Colonic mucosa (tissue), 4 donors: ENCODE results near the gene EFNA1. TPM values are rescaled to one million over a fixed set of nuclear protein-coding genes. Genes with fewer than 3 reads are reported as not detected.

Source experiments
- DNase-seq: peaks from one replicate; pipeline ENCODE4 v3.0.0-alpha.2; 2020
- H3K27ac ChIP-seq: fragments of 200-600 bp; one replicate; pipeline ENCODE4 v1.8.0; 2021
- H3K27me3 ChIP-seq: fragments of 200-600 bp; one replicate; pipeline ENCODE4 v1.8.0; 2021
- H3K36me3 ChIP-seq: fragments of 200-600 bp; one replicate; pipeline ENCODE4 v1.8.0; 2021
- H3K4me1 ChIP-seq: fragments of 200-600 bp; one replicate; pipeline ENCODE4 v1.8.0; 2021; ENCODE audit warnings: mild to moderate bottlenecking
- H3K4me3 ChIP-seq: fragments of 200-600 bp; one replicate; pipeline ENCODE4 v1.8.0; 2021
- H3K9ac ChIP-seq, 2 donors: one replicate each; pipeline ENCODE4 v1.7.0; 2013; ENCODE audit warnings: control low read depth in 2 of 2, low read depth in 2 of 2, low read length in 2 of 2
- H3K9me3 ChIP-seq: fragments of 200-600 bp; one replicate; pipeline ENCODE4 v1.8.0; 2021
- CTCF ChIP-seq: fragments of 200-600 bp; IDR thresholded peaks from one replicate; pipeline ENCODE4 v1.8.0; 2022; ENCODE audit warnings: antibody characterized with exemption, mild to moderate bottlenecking
- intact Hi-C: fragments of 100-400 bp; cut with DNase I; formaldehyde crosslinking; loops from one replicate; pipeline ENCODE4 v1.14.1; 2022
- total RNA-seq, 2 donors: library from RNA; stranded (reverse); fragmentation: NEBNext Ultra II Directional in 1 of 2; extraction: Animal tissue kit (Norgen Biotek cat#: 25700) in 1 of 2; gene quantifications; one replicate each; pipeline ENCODE4 v1.2.1, GENCODE V29; 2021
- donor health status: healthy.
- donor health status: DM: no; HTN: no; CAD: no.
- donor health status: DM: no; HTN: no; CAD: no.

EFNA1 gene
- total RNA-seq, 2 donors from 2014 or later = 61.3 to 125 TPM

GRCh38 chr1:155083865-155084721, 43.6 kb upstream of the EFNA1 start:
- peak overlapping the region; percentile 56 for H3K4me3 ChIP-seq
- peak overlapping the region; percentile 95 for H3K27ac ChIP-seq
- peak; percentile 89 for DNase-seq
- H3K9ac ChIP-seq = peak overlapping the region; percentile 51 to 86
- H3K27me3 ChIP-seq = peaks cover 23% of the 10 kb centered on the region
- H3K36me3 ChIP-seq = no peaks in the 10 kb centered on the region
- H3K4me1 ChIP-seq = peaks cover 44% of the 10 kb centered on the region
- no peaks in the 10 kb centered on the region for H3K9me3 ChIP-seq
- intact Hi-C loops = loop anchor here (1.0 kb wide), 1 partner anchor 21 kb away; the partner anchor contains the start of gene EFNA4
- no peak for TF ChIP-seq CTCF

GRCh38 chr1:155084722-155085503, 42.8 kb upstream of the EFNA1 start:
- Histone ChIP-seq H3K36me3 (no peaks in the 10 kb centered on the region), H3K4me3 (peak overlapping the region; percentile 56), H3K4me1 (peaks cover 40% of the 10 kb centered on the region), H3K9me3 (no peaks in the 10 kb centered on the region), H3K27ac (peak overlapping the region; percentile 95), H3K9ac (peak overlapping the region; percentile 83 to 86), H3K27me3 (peaks cover 23% of the 10 kb centered on the region)
- peak; percentile 96 for DNase-seq
- intact Hi-C loops = loop anchor here (1.0 kb wide), 1 partner anchor 22 kb away; the partner anchor contains the start of gene EFNA4
- TF ChIP-seq CTCF = peak; percentile 81

GRCh38 chr1:155085504-155086127, 42.1 kb upstream of the EFNA1 start:
- intact Hi-C loops = no loop called here
- Histone ChIP-seq H3K4me1 (peaks cover 33% of the 10 kb centered on the region), H3K9me3 (no peaks in the 10 kb centered on the region), H3K27me3 (peaks cover 17% of the 10 kb centered on the region), H3K9ac (peak overlapping the region; percentile 83 to 86), H3K27ac (peak overlapping the region; percentile 95), H3K36me3 (no peaks in the 10 kb centered on the region), H3K4me3 (peak overlapping the region; percentile 56)
- no peak for TF ChIP-seq CTCF
- peak; percentile 88 for DNase-seq

- Histone ChIP-seq H3K4me3 (peak overlapping the region; percentile 56), H3K36me3 (no peaks in the 10 kb centered on the region), H3K9me3 (no peaks in the 10 kb centered on the region), H3K4me1 (peaks cover 29% of the 10 kb centered on the region), H3K27ac (peak overlapping the region; percentile 95), H3K27me3 (peaks cover 11% of the 10 kb centered on the region), H3K9ac (peak overlapping the region in 1 of 2 donors; percentile 86)
- TF ChIP-seq CTCF = peak; percentile 99
- peak; percentile 77 for DNase-seq
- intact Hi-C loops = no loop called here
These were observed 41.4 kb upstream of the EFNA1 start for GRCh38 chr1:155086128-155086741.
